ENCODE measurements around the gene DYRK1A. TPM values are rescaled to one million over a fixed set of nuclear protein-coding genes. Genes with fewer than 3 reads are reported as not detected.

DYRK1A gene
- total and polyA plus RNA-seq, 10 of the 15 experiments (the other 5 are each of a cell fraction or from before 2014, with no cell fraction given): 2.4 to 68.6 (median 30.7) TPM

- TF ChIP-seq, protein P1, sequence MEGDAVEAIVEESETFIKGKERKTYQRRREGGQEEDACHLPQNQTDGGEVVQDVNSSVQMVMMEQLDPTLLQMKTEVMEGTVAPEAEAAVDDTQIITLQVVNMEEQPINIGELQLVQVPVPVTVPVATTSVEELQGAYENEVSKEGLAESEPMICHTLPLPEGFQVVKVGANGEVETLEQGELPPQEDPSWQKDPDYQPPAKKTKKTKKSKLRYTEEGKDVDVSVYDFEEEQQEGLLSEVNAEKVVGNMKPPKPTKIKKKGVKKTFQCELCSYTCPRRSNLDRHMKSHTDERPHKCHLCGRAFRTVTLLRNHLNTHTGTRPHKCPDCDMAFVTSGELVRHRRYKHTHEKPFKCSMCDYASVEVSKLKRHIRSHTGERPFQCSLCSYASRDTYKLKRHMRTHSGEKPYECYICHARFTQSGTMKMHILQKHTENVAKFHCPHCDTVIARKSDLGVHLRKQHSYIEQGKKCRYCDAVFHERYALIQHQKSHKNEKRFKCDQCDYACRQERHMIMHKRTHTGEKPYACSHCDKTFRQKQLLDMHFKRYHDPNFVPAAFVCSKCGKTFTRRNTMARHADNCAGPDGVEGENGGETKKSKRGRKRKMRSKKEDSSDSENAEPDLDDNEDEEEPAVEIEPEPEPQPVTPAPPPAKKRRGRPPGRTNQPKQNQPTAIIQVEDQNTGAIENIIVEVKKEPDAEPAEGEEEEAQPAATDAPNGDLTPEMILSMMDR (IDR thresholded peaks at IDR 0.05 in 2 of 3, conservative IDR thresholded peaks at IDR 0.05 in 1 of 3; ENCODE audit: control insufficient read depth in 2 of 3, extremely low read depth in 1 of 3, insufficient read depth in 1 of 3, low read depth in 3 of 3, low read length in 3 of 3): peak; percentile 65 to 79 (median 76)
- TF ChIP-seq ELK1 (IDR thresholded peaks at IDR 0.05; ENCODE audit: low read depth, low read length) (no peak; the same call in 1 of the 2 replicates), CBX5 (IDR thresholded peaks at IDR 0.05; ENCODE audit: low read depth) (no peak), SREBF2 (IDR thresholded peaks at IDR 0.05; ENCODE audit: low read length) (no peak), RAD21 (IDR thresholded peaks at IDR 0.05; ENCODE audit: insufficient read depth, low read depth, low read length) (peak; percentile 46; the same call in 1 of the 2 replicates), SMARCA5 (IDR thresholded peaks at IDR 0.05) (peak; percentile 37; the same call in 1 of the 2 replicates), RAD51 (IDR thresholded peaks at IDR 0.05) (peak; percentile 41; the same call in 1 of the 2 replicates), HCFC1 (IDR thresholded peaks at IDR 0.05; ENCODE audit: low read length) (no peak), ZBTB40 (IDR thresholded peaks at IDR 0.05; ENCODE audit: borderline replicate concordance) (no peak), POU2F2 (IDR thresholded peaks at IDR 0.05; ENCODE audit: borderline replicate concordance, low read depth, low read length) (0 out of 3 replicates have a peak, but pooled peaks have one; percentile 30), HDGF (IDR thresholded peaks at IDR 0.05) (peak; percentile 54; the same call in 1 of the 2 replicates)
- TF ChIP-seq, protein P2, sequence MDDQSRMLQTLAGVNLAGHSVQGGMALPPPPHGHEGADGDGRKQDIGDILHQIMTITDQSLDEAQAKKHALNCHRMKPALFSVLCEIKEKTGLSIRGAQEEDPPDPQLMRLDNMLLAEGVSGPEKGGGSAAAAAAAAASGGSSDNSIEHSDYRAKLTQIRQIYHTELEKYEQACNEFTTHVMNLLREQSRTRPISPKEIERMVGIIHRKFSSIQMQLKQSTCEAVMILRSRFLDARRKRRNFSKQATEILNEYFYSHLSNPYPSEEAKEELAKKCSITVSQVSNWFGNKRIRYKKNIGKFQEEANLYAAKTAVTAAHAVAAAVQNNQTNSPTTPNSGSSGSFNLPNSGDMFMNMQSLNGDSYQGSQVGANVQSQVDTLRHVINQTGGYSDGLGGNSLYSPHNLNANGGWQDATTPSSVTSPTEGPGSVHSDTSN (IDR thresholded peaks at IDR 0.05; ENCODE audit: insufficient replicate concordance, low read depth, low read length): no peak
Observed at GRCh38 chr21:37463083-37463801, 96.7 kb downstream of the DYRK1A start (continued).

Data from GM12878 (cell line).